ENCODE results near the gene FSD1.

DNA sequence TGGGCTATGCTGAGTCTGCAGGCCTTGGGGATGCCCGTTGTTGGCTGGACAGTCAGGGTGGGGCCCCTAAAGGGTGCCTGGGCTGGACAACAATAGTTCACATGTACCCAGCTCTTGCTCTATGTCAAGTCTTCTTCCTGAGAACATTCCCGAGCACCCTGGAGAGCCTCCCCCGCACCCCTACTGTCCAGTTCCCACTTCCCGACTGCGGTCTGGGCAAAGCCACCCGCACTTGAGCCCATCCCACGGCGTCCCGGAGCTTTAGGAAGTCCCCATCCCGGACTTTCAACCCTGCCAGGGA is 37.9 kb downstream of the FSD1 start:
- TF ChIP-seq, protein P1, sequence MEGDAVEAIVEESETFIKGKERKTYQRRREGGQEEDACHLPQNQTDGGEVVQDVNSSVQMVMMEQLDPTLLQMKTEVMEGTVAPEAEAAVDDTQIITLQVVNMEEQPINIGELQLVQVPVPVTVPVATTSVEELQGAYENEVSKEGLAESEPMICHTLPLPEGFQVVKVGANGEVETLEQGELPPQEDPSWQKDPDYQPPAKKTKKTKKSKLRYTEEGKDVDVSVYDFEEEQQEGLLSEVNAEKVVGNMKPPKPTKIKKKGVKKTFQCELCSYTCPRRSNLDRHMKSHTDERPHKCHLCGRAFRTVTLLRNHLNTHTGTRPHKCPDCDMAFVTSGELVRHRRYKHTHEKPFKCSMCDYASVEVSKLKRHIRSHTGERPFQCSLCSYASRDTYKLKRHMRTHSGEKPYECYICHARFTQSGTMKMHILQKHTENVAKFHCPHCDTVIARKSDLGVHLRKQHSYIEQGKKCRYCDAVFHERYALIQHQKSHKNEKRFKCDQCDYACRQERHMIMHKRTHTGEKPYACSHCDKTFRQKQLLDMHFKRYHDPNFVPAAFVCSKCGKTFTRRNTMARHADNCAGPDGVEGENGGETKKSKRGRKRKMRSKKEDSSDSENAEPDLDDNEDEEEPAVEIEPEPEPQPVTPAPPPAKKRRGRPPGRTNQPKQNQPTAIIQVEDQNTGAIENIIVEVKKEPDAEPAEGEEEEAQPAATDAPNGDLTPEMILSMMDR (IDR thresholded peaks at IDR 0.05): no peak
- TF ChIP-seq POLR2A (IDR thresholded peaks at IDR 0.05): no peak

Measured in thyroid gland (tissue), 4 donors.